GM18858 (cell line): ENCODE measurements around the gene CRABP2.

Experiments
- ATAC-seq: cut with Tn5 transposase; IDR thresholded peaks from one replicate; pipeline ENCODE4 v1.9.1; 2021; ENCODE audit not compliant: unreplicated experiment

CRABP2 gene

GRCh38 chr1:156670791-156671190 lies 34.6 kb downstream of the CRABP2 start:
- no peak for ATAC-seq

- no peak for ATAC-seq
Measured at GRCh38 chr1:156670359-156670758, 35.0 kb downstream of the CRABP2 start.

GRCh38 chr1:156669794-156670193 lies 35.6 kb downstream of the CRABP2 start:
- no peak for ATAC-seq

- ATAC-seq = no peak
Measured at GRCh38 chr1:156668801-156669637, 36.4 kb downstream of the CRABP2 start.

GRCh38 chr1:156667968-156668709 lies 37.2 kb downstream of the CRABP2 start:
- ATAC-seq = no peak

GRCh38 chr1:156667610-156667967 lies 37.8 kb downstream of the CRABP2 start:
- ATAC-seq = no peak

GRCh38 chr1:156666862-156667609 lies 38.3 kb downstream of the CRABP2 start:
- no peak for ATAC-seq

GRCh38 chr1:156665539-156665938 lies 39.8 kb downstream of the CRABP2 start:
- ATAC-seq = no peak

- no peak for ATAC-seq
Measured at GRCh38 chr1:156664767-156665411, 40.5 kb downstream of the CRABP2 start.

GRCh38 chr1:156664046-156664766 lies 41.2 kb downstream of the CRABP2 start:
- no peak for ATAC-seq

GRCh38 chr1:156663178-156663577 lies 42.2 kb downstream of the CRABP2 start:
- no peak for ATAC-seq

GRCh38 chr1:156662800-156663055 lies 42.7 kb downstream of the CRABP2 start:
- ATAC-seq = no peak

- no peak for ATAC-seq
Measured at GRCh38 chr1:156662005-156662799, 43.2 kb downstream of the CRABP2 start.

- ATAC-seq = no peak
Measured at GRCh38 chr1:156660752-156661112, 44.7 kb downstream of the CRABP2 start.

GRCh38 chr1:156659988-156660751 lies 45.2 kb downstream of the CRABP2 start:
- peak; percentile 49 for ATAC-seq

- ATAC-seq = no peak
Measured at GRCh38 chr1:156659661-156659987, 45.8 kb downstream of the CRABP2 start.

- no peak for ATAC-seq
Measured at GRCh38 chr1:156658945-156659574, 46.3 kb downstream of the CRABP2 start.

- no peak for ATAC-seq
Measured at GRCh38 chr1:156658496-156658895, 46.9 kb downstream of the CRABP2 start.

GRCh38 chr1:156657741-156658319 lies 47.6 kb downstream of the CRABP2 start:
- ATAC-seq = no peak
